Measurements from ENCODE around the gene NCOA7.
A peak's percentile ranks its signal among the peaks of the same experiment; 100 is the strongest.

Gene NCOA7

GRCh38 chr6:125791820-125792165, 1.0 kb downstream of the NCOA7 start:
- Histone ChIP-seq H3K4me3 (ENCODE audit: low read depth in 1 of 5, low read length in 5 of 5) (peak overlapping the region; percentile 74 to 93 (median 78)), H3K27ac (ENCODE audit: low read depth, low read length) (peak overlapping the region; percentile 93), H3K9me3 (ENCODE audit: control insufficient read depth in 5 of 5, low read length in 5 of 5) (no peaks in the 10 kb centered on the region), H3K27me3 (ENCODE audit: control insufficient read depth in 5 of 5, insufficient read depth in 4 of 5, low read length in 5 of 5) (no peaks in the 10 kb centered on the region), H3K4me1 (ENCODE audit: control insufficient read depth in 5 of 5, insufficient read depth in 5 of 5, low read length in 5 of 5) (peaks cover 12 to 66% (median 63%) of the 10 kb centered on the region in 5 donors), H3K36me3 (ENCODE audit: control insufficient read depth in 5 of 5, insufficient read depth in 5 of 5, low read length in 5 of 5) (peaks cover 0 to 1% (median 0%) of the 10 kb centered on the region in 5 donors), H3K9ac (ENCODE audit: low read length in 5 of 5) (peak overlapping the region in 3 of 5 donors; percentile 69 to 85 (median 85))

- Histone ChIP-seq H3K9ac (ENCODE audit: low read length in 5 of 5) (peak overlapping the region in 2 of 5 donors; percentile 25 to 42), H3K9me3 (ENCODE audit: control insufficient read depth in 5 of 5, low read length in 5 of 5) (no peaks in the 10 kb centered on the region), H3K27ac (ENCODE audit: low read depth, low read length) (peak overlapping the region; percentile 93), H3K4me1 (ENCODE audit: control insufficient read depth in 5 of 5, insufficient read depth in 5 of 5, low read length in 5 of 5) (peaks cover 12 to 66% (median 63%) of the 10 kb centered on the region in 5 donors), H3K36me3 (ENCODE audit: control insufficient read depth in 5 of 5, insufficient read depth in 5 of 5, low read length in 5 of 5) (peaks cover 0 to 3% (median 0%) of the 10 kb centered on the region in 5 donors), H3K4me3 (ENCODE audit: low read depth in 1 of 5, low read length in 5 of 5) (peak overlapping the region in 3 of 5 donors; percentile 75 to 93 (median 81)), H3K27me3 (ENCODE audit: control insufficient read depth in 5 of 5, insufficient read depth in 4 of 5, low read length in 5 of 5) (no peaks in the 10 kb centered on the region)
These were observed 1.4 kb downstream of the NCOA7 start for GRCh38 chr6:125792172-125792571.

GRCh38 chr6:125792680-125793079, 1.9 kb downstream of the NCOA7 start:
- H3K4me1 ChIP-seq (ENCODE audit: control insufficient read depth in 5 of 5, insufficient read depth in 5 of 5, low read length in 5 of 5): peaks cover 12 to 66% (median 64%) of the 10 kb centered on the region in 5 donors
- H3K36me3 ChIP-seq (ENCODE audit: control insufficient read depth in 5 of 5, insufficient read depth in 5 of 5, low read length in 5 of 5): peaks cover 0 to 3% (median 0%) of the 10 kb centered on the region in 5 donors
- H3K9ac ChIP-seq (ENCODE audit: low read length in 5 of 5): peak overlapping the region in 2 of 5 donors; percentile 25 to 42
- peak overlapping the region; percentile 93 for H3K27ac ChIP-seq (ENCODE audit: low read depth, low read length)
- peak overlapping the region in 2 of 5 donors; percentile 1 to 93 for H3K4me3 ChIP-seq (ENCODE audit: low read depth in 1 of 5, low read length in 5 of 5)
- H3K27me3 ChIP-seq (ENCODE audit: control insufficient read depth in 5 of 5, insufficient read depth in 4 of 5, low read length in 5 of 5): no peaks in the 10 kb centered on the region
- H3K9me3 ChIP-seq (ENCODE audit: control insufficient read depth in 5 of 5, low read length in 5 of 5): no peaks in the 10 kb centered on the region

GRCh38 chr6:125793280-125793679, 2.5 kb downstream of the NCOA7 start:
- Histone ChIP-seq H3K27me3 (ENCODE audit: control insufficient read depth in 5 of 5, insufficient read depth in 4 of 5, low read length in 5 of 5) (no peaks in the 10 kb centered on the region), H3K9me3 (ENCODE audit: control insufficient read depth in 5 of 5, low read length in 5 of 5) (no peaks in the 10 kb centered on the region), H3K36me3 (ENCODE audit: control insufficient read depth in 5 of 5, insufficient read depth in 5 of 5, low read length in 5 of 5) (peaks cover 0 to 3% (median 0%) of the 10 kb centered on the region in 5 donors), H3K4me1 (ENCODE audit: control insufficient read depth in 5 of 5, insufficient read depth in 5 of 5, low read length in 5 of 5) (peaks cover 12 to 71% (median 62%) of the 10 kb centered on the region in 5 donors), H3K9ac (ENCODE audit: low read length in 5 of 5) (no peak overlapping the region), H3K27ac (ENCODE audit: low read depth, low read length) (peak overlapping the region; percentile 93), H3K4me3 (ENCODE audit: low read depth in 1 of 5, low read length in 5 of 5) (peak overlapping the region in 2 of 5 donors; percentile 5 to 20)

- Histone ChIP-seq H3K4me3 (ENCODE audit: low read depth in 1 of 5, low read length in 5 of 5) (peak overlapping the region in 3 of 5 donors; percentile 5 to 42 (median 18)), H3K27ac (ENCODE audit: low read depth, low read length) (peak overlapping the region; percentile 93), H3K4me1 (ENCODE audit: control insufficient read depth in 5 of 5, insufficient read depth in 5 of 5, low read length in 5 of 5) (peaks cover 12 to 69% (median 61%) of the 10 kb centered on the region in 5 donors), H3K9ac (ENCODE audit: low read length in 5 of 5) (no peak overlapping the region), H3K9me3 (ENCODE audit: control insufficient read depth in 5 of 5, low read length in 5 of 5) (no peaks in the 10 kb centered on the region), H3K36me3 (ENCODE audit: control insufficient read depth in 5 of 5, insufficient read depth in 5 of 5, low read length in 5 of 5) (peaks cover 0 to 3% (median 0%) of the 10 kb centered on the region in 5 donors), H3K27me3 (ENCODE audit: control insufficient read depth in 5 of 5, insufficient read depth in 4 of 5, low read length in 5 of 5) (no peaks in the 10 kb centered on the region)
These were observed 3.1 kb downstream of the NCOA7 start for GRCh38 chr6:125793863-125794262.

- Histone ChIP-seq H3K36me3 (ENCODE audit: control insufficient read depth in 5 of 5, insufficient read depth in 5 of 5, low read length in 5 of 5) (peaks cover 0 to 3% (median 0%) of the 10 kb centered on the region in 5 donors), H3K9me3 (ENCODE audit: control insufficient read depth in 5 of 5, low read length in 5 of 5) (no peaks in the 10 kb centered on the region), H3K27me3 (ENCODE audit: control insufficient read depth in 5 of 5, insufficient read depth in 4 of 5, low read length in 5 of 5) (no peaks in the 10 kb centered on the region), H3K4me3 (ENCODE audit: low read depth in 1 of 5, low read length in 5 of 5) (no peak overlapping the region), H3K27ac (ENCODE audit: low read depth, low read length) (peak overlapping the region; percentile 93), H3K9ac (ENCODE audit: low read length in 5 of 5) (no peak overlapping the region), H3K4me1 (ENCODE audit: control insufficient read depth in 5 of 5, insufficient read depth in 5 of 5, low read length in 5 of 5) (peaks cover 7 to 68% (median 58%) of the 10 kb centered on the region in 5 donors)
These were observed 3.8 kb downstream of the NCOA7 start for GRCh38 chr6:125794342-125795137.

- Histone ChIP-seq H3K9ac (ENCODE audit: low read length in 5 of 5) (no peak overlapping the region), H3K4me1 (ENCODE audit: control insufficient read depth in 5 of 5, insufficient read depth in 5 of 5, low read length in 5 of 5) (peaks cover 3 to 63% (median 52%) of the 10 kb centered on the region in 5 donors), H3K27me3 (ENCODE audit: control insufficient read depth in 5 of 5, insufficient read depth in 4 of 5, low read length in 5 of 5) (no peaks in the 10 kb centered on the region), H3K27ac (ENCODE audit: low read depth, low read length) (peak overlapping the region; percentile 7), H3K36me3 (ENCODE audit: control insufficient read depth in 5 of 5, insufficient read depth in 5 of 5, low read length in 5 of 5) (peaks cover 0 to 3% (median 0%) of the 10 kb centered on the region in 5 donors), H3K4me3 (ENCODE audit: low read depth in 1 of 5, low read length in 5 of 5) (no peak overlapping the region), H3K9me3 (ENCODE audit: control insufficient read depth in 5 of 5, low read length in 5 of 5) (no peaks in the 10 kb centered on the region)
These were observed 4.5 kb downstream of the NCOA7 start for GRCh38 chr6:125795301-125795700.

- Histone ChIP-seq H3K9ac (ENCODE audit: low read length in 5 of 5) (no peak overlapping the region), H3K27ac (ENCODE audit: low read depth, low read length) (no peak overlapping the region), H3K27me3 (ENCODE audit: control insufficient read depth in 5 of 5, insufficient read depth in 4 of 5, low read length in 5 of 5) (no peaks in the 10 kb centered on the region), H3K36me3 (ENCODE audit: control insufficient read depth in 5 of 5, insufficient read depth in 5 of 5, low read length in 5 of 5) (peaks cover 0 to 3% (median 0%) of the 10 kb centered on the region in 5 donors), H3K4me3 (ENCODE audit: low read depth in 1 of 5, low read length in 5 of 5) (no peak overlapping the region), H3K4me1 (ENCODE audit: control insufficient read depth in 5 of 5, insufficient read depth in 5 of 5, low read length in 5 of 5) (peaks cover 3 to 48% (median 42%) of the 10 kb centered on the region in 5 donors), H3K9me3 (ENCODE audit: control insufficient read depth in 5 of 5, low read length in 5 of 5) (no peaks in the 10 kb centered on the region)
These were observed 6.5 kb downstream of the NCOA7 start for GRCh38 chr6:125797120-125797885.

GRCh38 chr6:125797886-125798444, 7.2 kb downstream of the NCOA7 start:
- Histone ChIP-seq H3K36me3 (ENCODE audit: control insufficient read depth in 5 of 5, insufficient read depth in 5 of 5, low read length in 5 of 5) (peaks cover 0 to 4% (median 0%) of the 10 kb centered on the region in 5 donors), H3K4me3 (ENCODE audit: low read depth in 1 of 5, low read length in 5 of 5) (no peak overlapping the region), H3K9me3 (ENCODE audit: control insufficient read depth in 5 of 5, low read length in 5 of 5) (no peaks in the 10 kb centered on the region), H3K9ac (ENCODE audit: low read length in 5 of 5) (no peak overlapping the region), H3K4me1 (ENCODE audit: control insufficient read depth in 5 of 5, insufficient read depth in 5 of 5, low read length in 5 of 5) (peaks cover 3 to 46% (median 36%) of the 10 kb centered on the region in 5 donors), H3K27me3 (ENCODE audit: control insufficient read depth in 5 of 5, insufficient read depth in 4 of 5, low read length in 5 of 5) (no peaks in the 10 kb centered on the region), H3K27ac (ENCODE audit: low read depth, low read length) (no peak overlapping the region)

Measured in subcutaneous abdominal adipose tissue (tissue), 5 donors.